Parathyroid adenoma (tissue), 2 donors: ENCODE measurements around the gene ATP8B3.

ENCODE experiments used
- H2AFZ ChIP-seq: fragments of 300-600 bp; sonication (generic); one replicate; pipeline ENCODE4 v1.7.0; 2017; ENCODE audit warnings: antibody characterized with exemption, mild to moderate bottlenecking
- H3K27ac ChIP-seq: fragments of 300-600 bp; sonication (generic); one replicate; pipeline ENCODE4 v1.7.0; 2017
- H3K27me3 ChIP-seq: fragments of 300-600 bp; sonication (generic); one replicate; pipeline ENCODE4 v1.7.0; 2017; ENCODE audit warnings: low read length; ENCODE audit not compliant: control insufficient read depth, insufficient read depth
- H3K36me3 ChIP-seq: fragments of 300-600 bp; sonication (generic); one replicate; pipeline ENCODE4 v1.7.0; 2017; ENCODE audit warnings: low read length; ENCODE audit not compliant: control insufficient read depth, insufficient read depth
- H3K4me1 ChIP-seq: fragments of 300-600 bp; sonication (generic); one replicate; pipeline ENCODE4 v1.7.0; 2017; ENCODE audit warnings: control low read depth
- H3K4me2 ChIP-seq: fragments of 300-600 bp; sonication (generic); one replicate; pipeline ENCODE4 v1.7.0; 2017; ENCODE audit warnings: low read length
- H3K4me3 ChIP-seq: fragments of 300-600 bp; sonication (generic); one replicate; pipeline ENCODE4 v1.7.0; 2017; ENCODE audit warnings: low read depth, low read length
- H3K79me2 ChIP-seq: fragments of 300-600 bp; sonication (generic); one replicate; pipeline ENCODE4 v1.7.0; 2017; ENCODE audit warnings: control low read depth
- H3K9ac ChIP-seq: fragments of 300-600 bp; sonication (generic); one replicate; pipeline ENCODE4 v1.7.0; 2017; ENCODE audit warnings: mild to moderate bottlenecking
- H3K9me3 ChIP-seq: fragments of 300-600 bp; sonication (generic); one replicate; pipeline ENCODE4 v1.7.0; 2017; ENCODE audit warnings: low read length; ENCODE audit not compliant: control insufficient read depth
- CTCF ChIP-seq: fragments of 300-600 bp; sonication (generic); IDR thresholded peaks from one replicate; pipeline ENCODE4 v1.7.0; 2017; ENCODE audit warnings: antibody characterized with exemption, mild to moderate bottlenecking
- donor health status: primary hyperparathyroidism.

Gene ATP8B3

GRCh38 chr19:1847684-1848398 lies 35.8 kb upstream of the ATP8B3 start:
- Histone ChIP-seq H3K36me3 (no peaks in the 10 kb centered on the region), H2AFZ (peak overlapping the region; percentile 56), H3K4me2 (peak overlapping the region; percentile 82), H3K79me2 (peaks cover 52% of the 10 kb centered on the region), H3K27me3 (no peaks in the 10 kb centered on the region), H3K27ac (peak overlapping the region; percentile 100), H3K4me3 (peak overlapping the region; percentile 89), H3K4me1 (peaks cover 16% of the 10 kb centered on the region), H3K9ac (peak overlapping the region; percentile 80), H3K9me3 (no peaks in the 10 kb centered on the region)
- TF ChIP-seq CTCF: no peak

- Histone ChIP-seq H3K9ac (no peak overlapping the region), H3K4me1 (peaks cover 16% of the 10 kb centered on the region), H3K4me3 (peak overlapping the region; percentile 89), H3K27ac (no peak overlapping the region), H3K9me3 (no peaks in the 10 kb centered on the region), H2AFZ (no peak overlapping the region), H3K36me3 (no peaks in the 10 kb centered on the region), H3K27me3 (no peaks in the 10 kb centered on the region), H3K79me2 (peaks cover 56% of the 10 kb centered on the region), H3K4me2 (peak overlapping the region; percentile 82)
- TF ChIP-seq CTCF: no peak
These were observed 35.2 kb upstream of the ATP8B3 start for GRCh38 chr19:1847348-1847683.

GRCh38 chr19:1846517-1847204 lies 34.6 kb upstream of the ATP8B3 start:
- Histone ChIP-seq H3K4me3 (peak overlapping the region; percentile 89), H2AFZ (no peak overlapping the region), H3K4me1 (peaks cover 16% of the 10 kb centered on the region), H3K4me2 (peak overlapping the region; percentile 82), H3K27me3 (no peaks in the 10 kb centered on the region), H3K79me2 (peaks cover 59% of the 10 kb centered on the region), H3K9ac (no peak overlapping the region), H3K27ac (no peak overlapping the region), H3K36me3 (no peaks in the 10 kb centered on the region), H3K9me3 (no peaks in the 10 kb centered on the region)
- no peak for TF ChIP-seq CTCF

GRCh38 chr19:1845642-1846041 lies 33.6 kb upstream of the ATP8B3 start:
- Histone ChIP-seq H3K9ac (no peak overlapping the region), H3K27me3 (no peaks in the 10 kb centered on the region), H2AFZ (no peak overlapping the region), H3K27ac (no peak overlapping the region), H3K4me2 (peak overlapping the region; percentile 27), H3K79me2 (peaks cover 69% of the 10 kb centered on the region), H3K4me3 (no peak overlapping the region), H3K36me3 (no peaks in the 10 kb centered on the region), H3K4me1 (peaks cover 16% of the 10 kb centered on the region), H3K9me3 (no peaks in the 10 kb centered on the region)
- TF ChIP-seq CTCF: no peak
